Amygdala (tissue), 56 donors: ENCODE data around the gene UBN2.
A peak's percentile ranks its signal among the peaks of the same experiment; 100 is the strongest.
"Not testable (repeated sequence)": the region's sequence is repeated elsewhere in the genome, so short reads cannot be mapped to it uniquely, and the experiment has no call there.

Experiments
- DNase-seq, 56 donors: peaks; one replicate each; lab custom pipeline; 2025; lab: John Stamatoyannopoulos, UW

The UBN2 gene

GRCh38 chr7:139230774-139231512 is at the start of gene UBN2:
UBN2 (plus strand) TSS chr7:139231237; CDS start chr7:139231485, 248 bp downstream.
- peak; percentile 78 to 99 (median 94) for DNase-seq

DNA sequence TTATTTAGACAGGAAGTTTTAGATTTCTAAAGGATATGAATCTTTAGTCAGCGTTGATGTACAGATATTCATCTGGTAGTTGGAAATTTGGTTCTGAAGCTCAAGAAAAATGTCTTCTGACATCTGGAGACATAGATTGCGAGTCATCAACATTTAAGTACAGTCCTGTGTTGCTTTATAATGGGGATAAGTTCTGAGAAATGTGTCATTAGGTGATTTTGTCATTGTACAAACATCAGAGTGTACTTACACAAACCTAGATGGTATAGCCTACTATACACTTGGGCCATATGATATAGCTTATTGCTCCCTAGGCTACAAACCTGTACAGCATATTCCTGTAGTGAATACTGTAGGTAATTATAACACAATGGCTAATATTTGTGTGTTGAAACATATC is 49.6 kb upstream of the UBN2 start:
- no peak for DNase-seq

GRCh38 chr7:139182363-139182762 is 48.7 kb upstream of the UBN2 start:
- DNase-seq = no peak

DNA sequence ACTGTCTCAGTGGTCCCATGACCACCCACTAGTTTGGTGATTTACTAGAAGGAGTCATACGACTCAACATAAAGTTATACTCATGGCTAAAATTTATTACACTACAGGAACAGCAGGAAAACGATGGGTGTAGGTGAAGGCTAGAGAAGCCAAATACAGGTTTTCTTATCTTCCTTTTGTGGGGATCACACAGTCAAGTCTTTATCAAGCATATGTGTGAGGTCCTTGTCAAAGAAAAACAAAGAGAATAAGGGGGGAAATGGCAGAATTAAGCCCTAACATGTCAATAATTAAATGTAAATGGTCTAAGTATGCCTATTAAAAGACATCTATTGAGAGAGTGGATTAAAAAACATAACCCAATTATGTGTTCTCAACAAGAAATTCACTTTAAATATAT is 47.8 kb upstream of the UBN2 start:
- no peak for DNase-seq

GRCh38 chr7:139183878-139184338 is 47.1 kb upstream of the UBN2 start:
- no peak for DNase-seq

- DNase-seq = no peak
These were observed 44.9 kb upstream of the UBN2 start for GRCh38 chr7:139186146-139186545.

- DNase-seq = no peak
These were observed 41.7 kb upstream of the UBN2 start for GRCh38 chr7:139189357-139189756.

GRCh38 chr7:139192014-139192706 is 38.9 kb upstream of the UBN2 start:
- no peak for DNase-seq

DNA sequence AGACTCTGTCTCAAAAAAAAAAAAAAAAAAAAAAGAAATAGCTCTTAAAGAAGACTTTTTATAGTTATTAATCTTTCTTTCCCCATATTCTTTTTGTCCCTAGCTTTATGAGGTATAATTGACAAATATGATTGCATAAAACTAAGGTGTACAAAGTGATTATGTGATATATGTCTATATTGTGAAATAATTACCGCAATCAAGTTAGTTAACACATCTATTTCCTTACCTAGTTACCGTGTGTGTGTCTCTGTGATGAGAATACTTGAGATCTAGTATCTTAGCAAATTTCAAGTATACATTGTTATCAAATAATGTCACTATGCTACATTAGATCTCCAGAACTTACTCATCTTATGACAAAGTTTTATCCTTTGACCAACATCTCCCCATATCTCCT is 30.7 kb upstream of the UBN2 start:
- no peak for DNase-seq

DNA sequence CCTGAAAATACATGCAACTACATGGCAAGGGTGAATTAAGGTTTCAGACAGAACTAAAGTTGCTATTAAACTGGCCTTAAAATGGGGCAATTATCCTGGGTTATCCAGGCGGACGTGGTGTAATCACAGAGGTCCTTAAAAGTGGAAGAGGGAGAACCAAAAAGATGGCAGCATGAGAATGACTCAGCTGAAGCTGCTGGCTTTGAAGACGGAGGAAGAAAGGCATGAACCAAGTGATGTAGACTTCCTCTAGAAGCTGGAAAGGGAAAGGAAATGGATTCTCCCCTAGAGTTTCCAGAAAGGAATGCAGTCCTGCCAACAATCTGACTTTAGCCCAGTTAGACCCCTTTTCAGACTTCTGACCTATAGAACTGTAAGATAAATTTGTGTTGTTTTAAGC is 27.0 kb upstream of the UBN2 start:
- no peak for DNase-seq

GRCh38 chr7:139205843-139206242 is 25.2 kb upstream of the UBN2 start:
- no peak for DNase-seq

DNA sequence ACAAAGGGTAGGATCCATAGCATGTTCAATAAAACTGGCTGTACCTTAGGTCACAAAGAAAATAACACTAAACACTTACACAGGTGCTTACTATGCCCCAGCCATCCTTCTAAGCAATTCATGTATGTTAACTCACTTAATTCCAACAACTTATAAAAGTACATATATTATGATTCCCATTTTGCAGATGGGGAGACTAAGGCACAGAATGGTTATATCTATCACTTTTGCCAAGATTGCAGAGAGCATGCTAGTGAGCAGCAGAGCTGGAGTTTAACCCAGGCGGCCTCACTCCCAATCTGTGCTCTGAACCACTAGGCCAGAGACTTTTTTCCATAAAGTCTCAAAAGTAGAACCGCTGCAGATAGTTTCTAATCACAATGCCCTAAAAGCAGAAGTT is 18.9 kb upstream of the UBN2 start:
- DNase-seq = no peak

DNA sequence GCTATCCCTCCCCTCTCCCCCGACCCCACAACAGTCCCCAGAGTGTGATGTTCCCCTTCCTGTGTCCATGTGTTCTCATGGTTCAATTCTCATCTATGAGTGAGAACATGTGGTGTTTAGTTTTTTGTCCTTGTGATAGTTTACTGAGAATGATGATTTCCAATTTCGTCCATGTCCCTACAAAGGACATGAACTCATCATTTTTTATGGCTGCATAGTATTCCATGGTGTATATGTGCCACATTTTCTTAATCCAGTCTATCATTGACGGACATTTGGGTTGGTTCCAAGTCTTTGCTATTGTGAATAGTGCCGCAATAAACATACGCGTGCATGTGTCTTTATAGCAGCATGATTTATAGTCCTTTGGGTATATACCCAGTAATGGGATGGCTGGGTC is 17.5 kb upstream of the UBN2 start:
- DNase-seq = not testable (repeated sequence)

DNA sequence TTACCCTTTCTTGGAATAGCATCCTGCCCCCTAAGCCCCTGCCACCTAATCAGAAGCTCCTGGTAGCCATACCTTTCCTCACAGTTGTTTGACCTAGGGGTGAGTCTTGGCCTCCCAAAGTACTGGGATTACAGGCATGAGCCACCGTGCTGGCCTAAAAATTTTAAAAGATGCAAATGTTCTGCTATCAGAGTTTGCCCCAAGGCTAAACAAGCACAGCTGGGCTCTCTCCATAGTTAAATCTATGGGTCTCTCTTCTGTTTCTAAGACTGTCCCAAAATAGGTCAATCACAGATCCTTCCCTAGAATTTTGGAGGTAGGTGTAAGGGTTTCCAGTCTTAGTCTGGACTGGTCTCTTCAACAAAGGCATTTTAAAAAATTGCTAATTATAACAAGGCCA is 12.9 kb upstream of the UBN2 start:
- no peak for DNase-seq

GRCh38 chr7:139224219-139224618 is 6.8 kb upstream of the UBN2 start:
- DNase-seq = no peak

- not testable (repeated sequence) for DNase-seq
These were observed 6.2 kb upstream of the UBN2 start for GRCh38 chr7:139224836-139225235.

GRCh38 chr7:139225286-139226157 is 5.5 kb upstream of the UBN2 start:
- DNase-seq = not testable (repeated sequence)

- DNase-seq = not testable (repeated sequence)
These were observed 4.9 kb upstream of the UBN2 start for GRCh38 chr7:139226158-139226515.

GRCh38 chr7:139226988-139227488 is 4.0 kb upstream of the UBN2 start:
- not testable (repeated sequence) for DNase-seq

GRCh38 chr7:139230023-139230422 is 1.0 kb upstream of the UBN2 start:
- no peak for DNase-seq

DNA sequence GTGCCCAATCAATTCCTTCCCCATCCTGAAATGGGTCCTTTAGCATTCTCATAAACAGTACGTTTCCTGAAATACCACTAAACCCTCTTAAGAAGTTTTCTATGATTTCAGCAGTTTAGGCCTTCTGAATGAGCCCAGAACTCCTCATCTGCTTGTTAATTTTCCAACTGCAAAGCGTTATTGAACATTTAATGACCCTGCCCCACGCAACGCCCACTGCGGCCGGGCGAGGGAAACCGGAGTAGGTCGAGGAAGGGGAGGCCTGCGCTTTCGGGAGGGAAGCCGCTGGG is 608 bp upstream of the UBN2 start:
- DNase-seq = no peak
